Activated CD8-positive, alpha-beta memory T cell treated with anti-CD3 and anti-CD28 coated beads, Interleukin-2, amount 10 ng/mL, durations not matched to agents 7 days and 5 days (primary cell): ENCODE measurements around the gene IMP4. TPM values are rescaled to one million over a fixed set of nuclear protein-coding genes. Genes with fewer than 3 reads are reported as not detected.

Source experiments
- ATAC-seq: fragments of 150-1000 bp; cut with Tn5 transposase; one replicate; pipeline ENCODE4 v1.10.0; 2021; ENCODE audit warnings: moderate library complexity
- CTCF ChIA-PET: fragments of 350-600 bp; sonication (Branson Sonifier 250); formaldehyde crosslinking; loops from one replicate; lab custom pipeline; 2021; ENCODE audit warnings: antibody characterized with exemption; lab: Charles Lee
- DNase-seq: peaks from one replicate; pipeline ENCODE4 v3.0.0-alpha.2; 2020
- H3K27ac Mint-ChIP-seq: one replicate; pipeline ENCODE4 v1.8.0; 2021; ENCODE audit warnings: mild to moderate bottlenecking, mixed read lengths
- H3K27me3 Mint-ChIP-seq: one replicate; pipeline ENCODE4 v1.8.0; 2021; ENCODE audit warnings: mixed read lengths
- H3K36me3 Mint-ChIP-seq: one replicate; pipeline ENCODE4 v1.8.0; 2021; ENCODE audit warnings: mild to moderate bottlenecking, mixed read lengths
- H3K4me1 Mint-ChIP-seq: one replicate; pipeline ENCODE4 v1.8.0; 2021; ENCODE audit warnings: mixed read lengths
- H3K4me3 Mint-ChIP-seq: one replicate; pipeline ENCODE4 v1.8.0; 2021; ENCODE audit warnings: mild to moderate bottlenecking, moderate library complexity, mixed read lengths
- H3K9me3 Mint-ChIP-seq: one replicate; pipeline ENCODE4 v1.8.0; 2022; ENCODE audit warnings: low read depth, mixed read lengths
- total RNA-seq, 2 experiments: library from RNA; stranded (reverse); gene quantifications; one replicate each; pipeline ENCODE4 v1.2.3, GENCODE V29; 2021

The IMP4 gene, protein sequence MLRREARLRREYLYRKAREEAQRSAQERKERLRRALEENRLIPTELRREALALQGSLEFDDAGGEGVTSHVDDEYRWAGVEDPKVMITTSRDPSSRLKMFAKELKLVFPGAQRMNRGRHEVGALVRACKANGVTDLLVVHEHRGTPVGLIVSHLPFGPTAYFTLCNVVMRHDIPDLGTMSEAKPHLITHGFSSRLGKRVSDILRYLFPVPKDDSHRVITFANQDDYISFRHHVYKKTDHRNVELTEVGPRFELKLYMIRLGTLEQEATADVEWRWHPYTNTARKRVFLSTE
- 100 to 1,000 TPM in 1 of 2 experiments, 10 to 100 TPM in 1; 85.8 to 115 TPM for total RNA-seq

DNA sequence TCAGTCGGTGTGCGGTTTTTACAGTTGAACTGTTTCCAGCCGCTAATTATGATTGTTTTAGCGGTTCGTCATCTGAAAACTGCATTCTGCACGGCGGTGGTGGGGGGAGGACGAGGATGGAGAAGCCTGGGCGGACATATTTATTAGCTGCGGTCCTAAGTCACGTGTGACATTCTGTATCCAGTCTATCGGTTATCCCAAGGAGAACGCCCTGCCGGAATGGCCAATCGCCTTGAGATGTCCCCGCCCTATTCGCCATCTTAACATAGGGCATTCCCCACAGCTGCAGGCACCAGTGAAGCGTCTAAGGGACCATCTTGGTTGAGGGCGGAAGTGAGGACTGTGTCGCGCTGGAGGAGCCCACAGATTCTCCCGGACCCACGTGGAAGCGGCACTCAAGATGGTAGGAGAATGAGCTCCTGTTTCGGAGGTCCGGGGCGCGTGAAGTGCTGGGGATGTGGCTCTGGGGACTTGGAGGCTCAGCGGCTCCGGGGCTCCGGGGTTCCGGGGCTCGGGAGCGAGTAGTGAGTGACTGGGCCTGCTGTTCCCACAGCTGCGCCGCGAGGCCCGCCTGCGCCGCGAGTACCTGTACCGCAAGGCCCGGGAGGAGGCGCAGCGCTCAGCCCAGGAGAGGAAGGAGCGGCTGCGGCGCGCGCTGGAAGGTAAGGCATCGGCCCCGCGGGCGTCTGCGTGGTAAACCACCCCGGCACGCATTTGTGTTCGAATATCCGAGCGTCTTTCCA lies at the start of gene IMP4:
Gene IMP4, plus strand, starts transcription at position 365 of the 743 bp plus-strand sequence. Its CDS starts 36 bp downstream, at position 401.
- Mint-ChIP-seq H3K36me3 (peaks cover 46% of the 10 kb centered on the region), H3K4me1 (peaks cover 29% of the 10 kb centered on the region), H3K27me3 (no peaks in the 10 kb centered on the region), H3K4me3 (peak within 1 kb of the TSS; percentile 97), H3K27ac (peak within 1 kb of the TSS; percentile 98), H3K9me3 (no peaks in the 10 kb centered on the region)
- ATAC-seq (peak; percentile 87), DNase-seq (peak; percentile 98)
- CTCF ChIA-PET, result interaction anchor here (0.8 to 3.5 kb wide), 11 partner anchors 9 to 741 kb away, joined by 3 to 24 read pairs (median 5); partner anchors contain the start of genes PTPN18 and SMPD4

GRCh38 chr2:130300258-130300969 lies 42.3 kb upstream of the IMP4 start:
- peaks cover 20% of the 10 kb centered on the region for H3K27me3 Mint-ChIP-seq
- no peak for DNase-seq
- H3K9me3 Mint-ChIP-seq, result no peaks in the 10 kb centered on the region
- H3K36me3 Mint-ChIP-seq, result no peaks in the 10 kb centered on the region
- no peaks in the 10 kb centered on the region for H3K4me1 Mint-ChIP-seq
- ATAC-seq, result no peak
- no peak overlapping the region for H3K4me3 Mint-ChIP-seq
- no peak overlapping the region for H3K27ac Mint-ChIP-seq
- CTCF ChIA-PET, result no interaction called here

- no peak for DNase-seq
- H3K9me3 Mint-ChIP-seq, result no peaks in the 10 kb centered on the region
- H3K36me3 Mint-ChIP-seq, result no peaks in the 10 kb centered on the region
- CTCF ChIA-PET, result no interaction called here
- no peaks in the 10 kb centered on the region for H3K4me1 Mint-ChIP-seq
- no peak for ATAC-seq
- H3K27me3 Mint-ChIP-seq, result peaks cover 17% of the 10 kb centered on the region
- no peak overlapping the region for H3K4me3 Mint-ChIP-seq
- no peak overlapping the region for H3K27ac Mint-ChIP-seq
Measured at GRCh38 chr2:130300970-130301348, 41.7 kb upstream of the IMP4 start.

- ATAC-seq (no peak), DNase-seq (no peak)
- H3K27me3 Mint-ChIP-seq, result peaks cover 26% of the 10 kb centered on the region
- no peaks in the 10 kb centered on the region for H3K36me3 Mint-ChIP-seq
- H3K4me1 Mint-ChIP-seq, result no peaks in the 10 kb centered on the region
- H3K9me3 Mint-ChIP-seq, result no peaks in the 10 kb centered on the region
- no peak overlapping the region for H3K27ac Mint-ChIP-seq
- no peak overlapping the region for H3K4me3 Mint-ChIP-seq
- CTCF ChIA-PET, result no interaction called here
Measured at GRCh38 chr2:130302164-130302886, 40.4 kb upstream of the IMP4 start.

DNA sequence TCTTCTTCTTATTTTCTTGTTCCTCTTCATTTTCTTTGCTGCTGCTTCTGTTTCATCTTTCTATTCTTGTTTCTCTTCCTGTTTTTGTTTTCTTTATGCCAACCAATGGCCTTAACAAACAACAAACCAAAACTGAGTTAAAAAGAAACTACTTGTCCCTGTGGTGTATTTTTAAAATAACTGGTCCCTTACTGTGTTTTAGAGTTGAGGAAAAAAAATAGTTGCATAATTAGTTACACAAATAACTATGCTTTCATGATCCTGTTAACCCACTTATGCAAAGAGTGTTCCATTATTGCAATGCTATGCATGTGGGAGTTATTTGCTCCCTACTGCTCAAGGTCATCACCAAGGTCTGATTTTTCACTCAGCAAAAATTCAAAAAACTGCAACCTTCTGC lies 39.5 kb upstream of the IMP4 start:
- CTCF ChIA-PET, result no interaction called here
- Mint-ChIP-seq H3K4me1 (no peaks in the 10 kb centered on the region), H3K9me3 (no peaks in the 10 kb centered on the region), H3K36me3 (no peaks in the 10 kb centered on the region), H3K27me3 (peaks cover 20% of the 10 kb centered on the region), H3K27ac (no peak overlapping the region), H3K4me3 (no peak overlapping the region)
- DNase-seq, result no peak
- ATAC-seq, result no peak

GRCh38 chr2:130304726-130305125 lies 38.0 kb upstream of the IMP4 start:
- Mint-ChIP-seq H3K36me3 (no peaks in the 10 kb centered on the region), H3K9me3 (no peaks in the 10 kb centered on the region), H3K27me3 (peaks cover 15% of the 10 kb centered on the region), H3K27ac (no peak overlapping the region), H3K4me1 (no peaks in the 10 kb centered on the region), H3K4me3 (no peak overlapping the region)
- DNase-seq, result no peak
- CTCF ChIA-PET, result interaction anchor here (0.7 kb wide), 1 partner anchor 28 kb away, joined by 3 read pairs; no protein-coding TSS in a partner anchor
- no peak for ATAC-seq

DNA sequence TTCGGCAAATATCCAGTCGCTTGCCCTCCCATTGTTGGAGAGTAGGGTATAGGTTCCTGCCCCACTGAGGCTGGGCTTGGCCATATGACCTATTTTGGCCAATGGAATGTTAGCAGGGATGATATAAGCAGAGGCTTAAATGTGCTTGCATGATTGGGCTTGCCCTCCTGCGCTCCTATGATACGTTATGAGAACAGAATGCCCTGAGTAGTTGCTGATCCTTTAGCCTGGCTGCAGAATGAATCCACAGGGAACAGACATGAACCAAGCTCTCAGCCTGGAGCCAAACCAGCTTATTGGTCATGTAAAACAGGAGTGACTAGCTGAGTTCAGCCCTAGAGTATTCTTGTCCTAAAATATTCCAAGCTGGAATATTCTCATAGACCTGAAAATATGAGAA lies 34.8 kb upstream of the IMP4 start:
- Mint-ChIP-seq H3K9me3 (no peaks in the 10 kb centered on the region), H3K4me3 (no peak overlapping the region), H3K27me3 (peaks cover 14% of the 10 kb centered on the region), H3K27ac (no peak overlapping the region), H3K36me3 (no peaks in the 10 kb centered on the region), H3K4me1 (no peaks in the 10 kb centered on the region)
- CTCF ChIA-PET, result no interaction called here
- ATAC-seq, result no peak
- DNase-seq, result no peak

DNA sequence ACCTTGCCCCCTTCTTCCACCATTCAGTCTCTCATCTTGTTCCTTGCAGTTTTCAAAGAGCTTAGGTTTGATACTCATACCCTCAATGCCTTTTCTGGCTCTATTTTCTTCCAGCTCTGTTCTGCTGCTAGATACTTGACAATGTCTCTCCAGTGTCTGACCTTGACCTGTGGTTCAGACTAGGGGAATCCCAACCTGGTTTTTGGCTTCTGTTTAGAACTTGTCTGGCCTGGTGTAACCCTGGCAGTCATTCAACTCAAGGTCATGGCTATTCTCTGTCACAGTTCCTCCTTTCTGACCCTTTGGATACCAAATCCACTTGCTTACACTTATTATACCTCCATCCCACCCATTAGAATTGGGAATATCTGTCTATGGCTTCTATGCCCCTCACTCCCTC lies 31.8 kb upstream of the IMP4 start:
- H3K4me3 Mint-ChIP-seq, result no peak overlapping the region
- peaks cover 14% of the 10 kb centered on the region for H3K27me3 Mint-ChIP-seq
- no peak overlapping the region for H3K27ac Mint-ChIP-seq
- CTCF ChIA-PET, result no interaction called here
- H3K36me3 Mint-ChIP-seq, result no peaks in the 10 kb centered on the region
- ATAC-seq (no peak), DNase-seq (no peak)
- H3K4me1 Mint-ChIP-seq, result no peaks in the 10 kb centered on the region
- H3K9me3 Mint-ChIP-seq, result no peaks in the 10 kb centered on the region

DNA sequence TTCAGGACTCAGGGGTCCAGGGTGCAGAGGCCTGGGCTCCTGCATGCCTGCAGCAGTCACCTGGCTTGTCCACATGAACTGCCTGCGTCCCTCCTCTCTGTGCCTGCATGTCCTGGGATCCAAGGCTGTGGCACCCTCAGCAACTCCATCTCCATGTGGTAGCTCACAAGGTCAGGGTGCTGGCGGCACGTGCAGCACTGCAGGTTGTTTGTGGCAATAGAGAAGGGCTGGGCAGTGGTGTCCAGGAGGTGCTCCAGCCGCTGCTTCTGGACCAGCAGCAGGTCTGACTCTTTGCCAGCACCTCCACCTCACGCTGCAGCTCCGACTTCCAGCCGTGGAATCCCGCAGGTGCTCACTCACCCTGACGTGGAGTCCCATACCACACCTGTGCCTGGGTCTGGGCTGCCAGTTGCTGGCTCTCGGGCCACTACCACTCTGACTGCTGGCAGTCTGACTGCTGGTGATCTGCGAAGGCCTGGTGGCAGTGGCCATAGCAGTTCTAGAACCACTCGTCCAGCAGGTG lies 28.8 kb upstream of the IMP4 start:
- Mint-ChIP-seq H3K27ac (no peak overlapping the region), H3K4me1 (no peaks in the 10 kb centered on the region), H3K36me3 (no peaks in the 10 kb centered on the region), H3K4me3 (no peak overlapping the region), H3K9me3 (no peaks in the 10 kb centered on the region), H3K27me3 (peaks cover 2% of the 10 kb centered on the region)
- DNase-seq, result no peak
- ATAC-seq, result no peak
- CTCF ChIA-PET, result no interaction called here

DNA sequence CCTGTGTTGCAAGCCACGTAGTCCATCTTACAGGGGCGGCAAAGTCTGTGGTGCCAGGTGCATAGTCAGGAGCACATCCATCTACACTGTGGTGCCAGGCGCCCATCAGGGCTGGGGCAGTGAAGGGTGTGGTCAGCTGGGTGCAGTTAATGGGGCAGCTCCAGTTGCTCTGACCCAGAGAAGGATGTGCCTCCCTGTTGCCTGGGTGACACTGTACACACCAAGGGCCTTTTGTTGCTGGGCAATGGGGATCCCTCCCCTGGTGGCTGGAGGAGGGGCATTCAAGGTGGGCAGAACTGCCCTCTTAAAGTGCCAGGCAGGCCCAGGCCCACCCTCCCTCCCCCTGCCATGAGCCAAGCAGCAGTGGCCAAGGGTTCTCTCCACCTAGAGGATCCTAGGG lies 28.3 kb upstream of the IMP4 start:
- Mint-ChIP-seq H3K4me3 (no peak overlapping the region), H3K9me3 (no peaks in the 10 kb centered on the region), H3K27me3 (no peaks in the 10 kb centered on the region), H3K27ac (no peak overlapping the region), H3K36me3 (no peaks in the 10 kb centered on the region), H3K4me1 (no peaks in the 10 kb centered on the region)
- CTCF ChIA-PET, result no interaction called here
- ATAC-seq (no peak), DNase-seq (no peak)

DNA sequence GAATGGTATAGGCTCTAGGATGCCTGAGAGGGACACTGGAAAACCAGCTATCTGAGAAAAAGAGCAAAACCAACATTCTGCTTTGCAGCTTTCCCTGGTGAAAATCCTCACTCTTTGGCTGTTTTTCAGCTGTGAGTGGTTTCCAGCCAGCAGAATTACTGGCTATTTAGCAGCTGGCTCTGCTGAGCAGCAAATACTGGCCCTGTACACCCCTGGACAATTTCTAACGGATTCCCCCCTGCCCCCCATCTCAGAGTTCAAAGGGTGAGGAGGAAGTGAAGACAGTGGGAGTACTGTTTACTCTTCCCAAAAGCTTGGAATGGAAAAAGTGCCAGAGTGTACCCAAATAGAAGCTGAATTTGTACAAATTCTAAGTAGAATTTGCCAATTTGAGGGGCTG lies 26.1 kb upstream of the IMP4 start:
- CTCF ChIA-PET, result interaction anchor here (1.0 to 1.2 kb wide), 2 partner anchors 11 to 20 kb away, joined by 3 to 4 read pairs; no protein-coding TSS in a partner anchor
- no peak for ATAC-seq
- no peaks in the 10 kb centered on the region for H3K9me3 Mint-ChIP-seq
- no peak for DNase-seq
- no peaks in the 10 kb centered on the region for H3K36me3 Mint-ChIP-seq
- H3K4me3 Mint-ChIP-seq, result no peak overlapping the region
- H3K27me3 Mint-ChIP-seq, result peaks cover 6% of the 10 kb centered on the region
- H3K27ac Mint-ChIP-seq, result no peak overlapping the region
- H3K4me1 Mint-ChIP-seq, result no peaks in the 10 kb centered on the region

DNA sequence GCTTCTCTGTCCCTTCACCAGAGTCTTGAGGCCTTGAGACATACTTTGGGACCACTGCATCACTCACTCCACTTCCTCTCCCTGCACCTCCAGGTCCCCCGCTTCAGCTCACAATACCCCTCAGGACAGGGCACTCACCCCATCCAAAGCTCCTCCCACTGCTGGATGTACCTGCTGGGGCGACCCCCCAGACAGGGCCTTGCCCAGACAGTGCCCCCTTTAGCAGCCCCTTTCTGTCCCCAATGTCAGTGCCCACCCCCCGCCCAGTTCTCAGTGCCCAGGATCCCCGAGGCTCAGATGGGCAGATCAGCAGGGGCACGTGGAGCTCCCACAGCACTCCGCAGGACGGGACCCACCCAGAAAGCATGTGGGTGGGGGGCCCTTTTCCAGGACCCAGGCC lies 23.8 kb upstream of the IMP4 start:
- no peak for ATAC-seq
- no peak overlapping the region for H3K4me3 Mint-ChIP-seq

GRCh38 chr2:130319536-130319935 lies 23.2 kb upstream of the IMP4 start:
- Mint-ChIP-seq H3K36me3 (no peaks in the 10 kb centered on the region), H3K9me3 (no peaks in the 10 kb centered on the region), H3K4me3 (no peak overlapping the region), H3K27ac (no peak overlapping the region), H3K27me3 (peaks cover 27% of the 10 kb centered on the region), H3K4me1 (no peaks in the 10 kb centered on the region)
- no peak for DNase-seq
- CTCF ChIA-PET, result no interaction called here
- ATAC-seq, result no peak

More for the DNA sequence above, 23.8 kb upstream of the IMP4 start:
- Mint-ChIP-seq H3K27me3 (peaks cover 22% of the 10 kb centered on the region), H3K27ac (no peak overlapping the region), H3K4me1 (no peaks in the 10 kb centered on the region), H3K9me3 (no peaks in the 10 kb centered on the region), H3K36me3 (no peaks in the 10 kb centered on the region)
- CTCF ChIA-PET, result no interaction called here
- DNase-seq, result no peak
